Activated CD4-positive, alpha-beta memory T cell treated with anti-CD3 and anti-CD28 coated beads for 36 hours (primary cell): Measurements from ENCODE around the gene WDR70. TPM values are rescaled to one million over a fixed set of nuclear protein-coding genes. Genes with fewer than 3 reads are reported as not detected.
"Not testable (repeated sequence)": the region's sequence is repeated elsewhere in the genome, so short reads cannot be mapped to it uniquely, and the experiment has no call there.

ENCODE experiments used
- CTCF ChIA-PET: fragments of 350-600 bp; sonication (Branson Sonifier 250); formaldehyde crosslinking; loops from one replicate; lab custom pipeline; 2021; ENCODE audit warnings: antibody characterized with exemption, inconsistent platforms; lab: Charles Lee
- POLR2A ChIA-PET: fragments of 350-600 bp; sonication (Branson Sonifier 250); formaldehyde crosslinking; loops from one replicate; lab custom pipeline; 2021; ENCODE audit warnings: antibody characterized with exemption; lab: Charles Lee
- DNase-seq: peaks from one replicate; pipeline ENCODE4 v3.0.0-alpha.2; 2020
- H3K27ac Mint-ChIP-seq: one replicate; pipeline ENCODE4 v1.8.0; 2021; ENCODE audit warnings: mixed read lengths
- H3K27me3 Mint-ChIP-seq: one replicate; pipeline ENCODE4 v1.8.0; 2021; ENCODE audit warnings: mixed read lengths
- H3K36me3 Mint-ChIP-seq: one replicate; pipeline ENCODE4 v1.8.0; 2021; ENCODE audit warnings: mixed read lengths
- H3K4me1 Mint-ChIP-seq: one replicate; pipeline ENCODE4 v1.8.0; 2021; ENCODE audit warnings: low read depth, mixed read lengths
- H3K4me3 Mint-ChIP-seq: one replicate; pipeline ENCODE4 v1.8.0; 2021; ENCODE audit warnings: mild to moderate bottlenecking, mixed read lengths
- H3K9me3 Mint-ChIP-seq: one replicate; pipeline ENCODE4 v1.8.0; 2021; ENCODE audit warnings: mixed read lengths
- intact Hi-C: fragments of 100-400 bp; cut with micrococcal nuclease; formaldehyde crosslinking; loops from one replicate; pipeline ENCODE4 v1.15.1; 2023
- total RNA-seq, 2 experiments: library from RNA; stranded (reverse); gene quantifications; one replicate each; pipeline ENCODE4 v1.2.3, GENCODE V29; 2021

The WDR70 gene
- total RNA-seq, 2 experiments from 2014 or later: 34.4 to 36.9 TPM

- intact Hi-C loops: no loop called here
- POLR2A ChIA-PET: no interaction called here
- peaks cover 34% of the 10 kb centered on the region for H3K36me3 Mint-ChIP-seq
- peaks cover 9% of the 10 kb centered on the region for H3K4me1 Mint-ChIP-seq
- CTCF ChIA-PET: no interaction called here
- no peak overlapping the region for H3K4me3 Mint-ChIP-seq
- no peaks in the 10 kb centered on the region for H3K9me3 Mint-ChIP-seq
- no peaks in the 10 kb centered on the region for H3K27me3 Mint-ChIP-seq
- DNase-seq: no peak
- H3K27ac Mint-ChIP-seq: no peak overlapping the region
Observed at GRCh38 chr5:37494756-37495155, 115.6 kb downstream of the WDR70 start.

DNA sequence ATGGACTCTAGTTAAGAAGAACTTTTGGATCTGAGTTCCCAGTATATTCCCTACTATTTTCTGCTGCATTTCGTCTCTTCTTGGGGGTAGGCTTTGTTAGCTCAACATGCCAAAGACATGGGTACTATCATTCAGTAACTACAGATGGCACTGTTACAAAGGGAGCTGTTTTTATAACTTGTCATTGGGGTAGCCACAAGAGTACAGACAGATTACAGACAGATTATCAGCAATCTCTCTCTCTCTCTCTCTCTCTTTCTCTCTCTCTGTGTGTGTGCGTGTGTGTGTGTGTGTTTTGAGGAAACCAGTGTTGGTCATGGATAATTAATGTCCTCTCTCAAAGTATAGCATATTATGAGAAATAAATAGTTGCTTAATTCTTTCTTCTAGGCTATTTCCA is 116.1 kb downstream of the WDR70 start:
- ChIA-PET POLR2A (no interaction called here), CTCF (no interaction called here)
- H3K9me3 Mint-ChIP-seq: no peaks in the 10 kb centered on the region
- peaks cover 38% of the 10 kb centered on the region for H3K36me3 Mint-ChIP-seq
- no peaks in the 10 kb centered on the region for H3K27me3 Mint-ChIP-seq
- H3K4me1 Mint-ChIP-seq: peaks cover 9% of the 10 kb centered on the region
- H3K4me3 Mint-ChIP-seq: no peak overlapping the region
- intact Hi-C loops: no loop called here
- no peak overlapping the region for H3K27ac Mint-ChIP-seq
- no peak for DNase-seq

- Mint-ChIP-seq H3K4me1 (peaks cover 9% of the 10 kb centered on the region), H3K36me3 (peaks cover 41% of the 10 kb centered on the region), H3K9me3 (no peaks in the 10 kb centered on the region), H3K4me3 (no peak overlapping the region), H3K27me3 (no peaks in the 10 kb centered on the region), H3K27ac (no peak overlapping the region)
- ChIA-PET CTCF (interaction anchor here (0.6 kb wide), 1 partner anchor 64 kb away, joined by 3 read pairs; no protein-coding TSS in a partner anchor), POLR2A (no interaction called here)
- intact Hi-C loops: no loop called here
- no peak for DNase-seq
Observed at GRCh38 chr5:37495668-37496347, 116.7 kb downstream of the WDR70 start.

- intact Hi-C loops: no loop called here
- DNase-seq: no peak
- H3K27me3 Mint-ChIP-seq: no peaks in the 10 kb centered on the region
- no peak overlapping the region for H3K4me3 Mint-ChIP-seq
- H3K9me3 Mint-ChIP-seq: peaks cover 5% of the 10 kb centered on the region
- POLR2A ChIA-PET: no interaction called here
- no peak overlapping the region for H3K27ac Mint-ChIP-seq
- CTCF ChIA-PET: no interaction called here
- H3K36me3 Mint-ChIP-seq: peaks cover 52% of the 10 kb centered on the region
- H3K4me1 Mint-ChIP-seq: peaks cover 5% of the 10 kb centered on the region
Observed at GRCh38 chr5:37496902-37497445, 117.9 kb downstream of the WDR70 start.

DNA sequence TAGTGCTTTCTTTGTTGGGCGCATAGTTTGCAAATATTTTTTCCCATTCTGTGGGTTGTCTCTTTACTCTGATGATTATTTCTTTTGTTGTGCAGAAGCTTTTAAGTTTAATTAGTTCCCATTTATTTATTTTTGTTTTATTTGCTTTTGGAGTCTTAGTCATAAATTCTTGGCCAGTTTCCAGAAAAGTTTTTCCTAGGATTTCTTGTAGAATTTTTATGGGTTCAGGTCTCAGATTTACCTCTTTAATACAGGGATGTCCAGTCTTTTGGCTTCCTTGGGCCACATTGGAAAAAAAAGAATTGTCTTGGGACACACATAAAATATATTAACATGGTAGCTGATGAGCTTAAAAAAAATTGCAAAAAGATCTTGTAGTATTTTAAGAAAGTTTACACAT is 122.0 kb downstream of the WDR70 start:
- ChIA-PET CTCF (no interaction called here), POLR2A (interaction anchor here (0.6 kb wide), 1 partner anchor 16 kb away, joined by 4 read pairs; no protein-coding TSS in a partner anchor)
- Mint-ChIP-seq H3K27me3 (no peaks in the 10 kb centered on the region), H3K4me3 (no peak overlapping the region), H3K36me3 (peaks cover 68% of the 10 kb centered on the region), H3K27ac (no peak overlapping the region), H3K9me3 (peaks cover 5% of the 10 kb centered on the region), H3K4me1 (no peaks in the 10 kb centered on the region)
- intact Hi-C loops: no loop called here
- no peak for DNase-seq

- intact Hi-C loops: no loop called here
- Mint-ChIP-seq H3K9me3 (peaks cover 8% of the 10 kb centered on the region), H3K27me3 (no peaks in the 10 kb centered on the region), H3K4me1 (no peaks in the 10 kb centered on the region), H3K36me3 (peaks cover 54% of the 10 kb centered on the region), H3K27ac (no peak overlapping the region), H3K4me3 (no peak overlapping the region)
- no peak for DNase-seq
- ChIA-PET CTCF (no interaction called here), POLR2A (no interaction called here)
Observed at GRCh38 chr5:37506241-37506640, 127.1 kb downstream of the WDR70 start.

DNA sequence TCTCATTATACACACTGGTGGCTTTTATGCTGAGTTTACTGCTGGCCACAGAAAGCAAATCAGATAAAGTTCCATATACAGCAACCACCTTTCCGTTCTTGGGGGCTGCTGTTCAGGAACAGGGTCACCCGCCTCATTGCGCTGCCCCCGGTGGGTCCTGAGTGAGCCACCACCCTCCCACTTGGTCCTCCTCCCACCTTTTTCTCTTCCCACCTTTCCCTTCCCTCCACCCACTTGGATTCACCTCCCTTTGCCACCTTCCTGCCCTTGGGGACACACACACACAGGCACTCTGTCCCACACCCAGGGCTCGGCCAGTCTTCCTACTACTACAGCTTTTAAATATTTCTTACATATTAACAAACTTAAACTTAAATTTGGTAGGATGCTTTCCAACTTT is 127.6 kb downstream of the WDR70 start:
- intact Hi-C loops: no loop called here
- ChIA-PET CTCF (no interaction called here), POLR2A (no interaction called here)
- H3K27ac Mint-ChIP-seq: no peak overlapping the region
- H3K36me3 Mint-ChIP-seq: peaks cover 49% of the 10 kb centered on the region
- peaks cover 4% of the 10 kb centered on the region for H3K9me3 Mint-ChIP-seq
- no peaks in the 10 kb centered on the region for H3K4me1 Mint-ChIP-seq
- H3K4me3 Mint-ChIP-seq: no peak overlapping the region
- DNase-seq: no peak
- no peaks in the 10 kb centered on the region for H3K27me3 Mint-ChIP-seq

GRCh38 chr5:37511646-37512045 is 132.5 kb downstream of the WDR70 start:
- intact Hi-C loops: no loop called here
- CTCF ChIA-PET: no interaction called here
- Mint-ChIP-seq H3K27ac (no peak overlapping the region), H3K27me3 (no peaks in the 10 kb centered on the region), H3K9me3 (peaks cover 2% of the 10 kb centered on the region), H3K4me3 (no peak overlapping the region), H3K4me1 (no peaks in the 10 kb centered on the region), H3K36me3 (peaks cover 17% of the 10 kb centered on the region)
- DNase-seq: no peak
- POLR2A ChIA-PET: no interaction called here

DNA sequence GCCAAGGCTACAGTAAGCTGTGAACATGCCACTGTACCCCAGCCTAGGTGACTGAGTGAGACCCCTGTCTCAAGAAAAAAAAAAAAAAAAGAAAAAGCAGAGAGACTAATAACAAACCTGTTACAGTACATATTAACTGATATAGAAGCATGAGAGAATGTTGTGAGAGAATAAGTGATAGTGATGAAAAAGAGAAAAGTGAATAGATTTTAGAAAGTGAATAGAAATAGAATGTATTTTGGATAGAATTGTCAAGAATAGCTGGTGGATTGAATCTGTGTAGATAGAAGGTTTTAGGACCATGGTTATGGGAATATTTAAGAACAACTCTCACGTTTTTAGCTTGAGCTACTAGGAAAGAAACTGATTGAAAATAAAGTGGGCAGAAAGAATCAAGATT is 135.8 kb downstream of the WDR70 start:
- Mint-ChIP-seq H3K36me3 (peaks cover 28% of the 10 kb centered on the region), H3K27me3 (no peaks in the 10 kb centered on the region), H3K27ac (no peak overlapping the region), H3K4me1 (no peaks in the 10 kb centered on the region), H3K4me3 (no peak overlapping the region), H3K9me3 (peaks cover 5% of the 10 kb centered on the region)
- ChIA-PET CTCF (no interaction called here), POLR2A (no interaction called here)
- intact Hi-C loops: no loop called here
- no peak for DNase-seq

GRCh38 chr5:37517686-37518085 is 138.6 kb downstream of the WDR70 start:
- H3K4me3 Mint-ChIP-seq: no peak overlapping the region
- intact Hi-C loops: no loop called here
- no peaks in the 10 kb centered on the region for H3K4me1 Mint-ChIP-seq
- H3K27ac Mint-ChIP-seq: no peak overlapping the region
- ChIA-PET CTCF (no interaction called here), POLR2A (interaction anchor here (0.6 kb wide), 1 partner anchor 17 kb away, joined by 4 read pairs; no protein-coding TSS in a partner anchor)
- peaks cover 8% of the 10 kb centered on the region for H3K9me3 Mint-ChIP-seq
- peaks cover 30% of the 10 kb centered on the region for H3K36me3 Mint-ChIP-seq
- no peaks in the 10 kb centered on the region for H3K27me3 Mint-ChIP-seq
- DNase-seq: no peak

DNA sequence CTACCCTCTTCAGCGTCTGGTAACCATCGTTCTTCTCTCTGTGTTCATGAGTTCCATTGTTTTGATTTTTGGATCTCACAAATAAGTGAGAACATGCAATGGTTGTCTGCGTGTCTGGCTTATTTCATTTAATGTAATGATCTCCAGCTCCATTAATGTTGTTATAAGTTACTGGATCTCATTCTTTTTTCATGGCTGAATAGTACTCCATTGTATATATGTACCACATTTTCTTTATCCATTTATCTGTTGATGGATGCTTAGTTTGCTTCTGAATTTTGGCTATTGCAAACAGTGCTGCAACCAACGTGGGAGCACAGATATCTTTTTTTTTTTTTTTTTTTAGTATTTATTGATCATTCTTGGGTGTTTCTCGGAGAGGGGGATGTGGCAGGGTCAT is 139.2 kb downstream of the WDR70 start:
- H3K4me3 Mint-ChIP-seq, H3K27ac Mint-ChIP-seq, H3K4me1 Mint-ChIP-seq, H3K27me3 Mint-ChIP-seq, DNase-seq, CTCF ChIA-PET, POLR2A ChIA-PET, intact Hi-C loops, H3K9me3 Mint-ChIP-seq: not testable (repeated sequence)
- peaks cover 30% of the 10 kb centered on the region for H3K36me3 Mint-ChIP-seq

DNA sequence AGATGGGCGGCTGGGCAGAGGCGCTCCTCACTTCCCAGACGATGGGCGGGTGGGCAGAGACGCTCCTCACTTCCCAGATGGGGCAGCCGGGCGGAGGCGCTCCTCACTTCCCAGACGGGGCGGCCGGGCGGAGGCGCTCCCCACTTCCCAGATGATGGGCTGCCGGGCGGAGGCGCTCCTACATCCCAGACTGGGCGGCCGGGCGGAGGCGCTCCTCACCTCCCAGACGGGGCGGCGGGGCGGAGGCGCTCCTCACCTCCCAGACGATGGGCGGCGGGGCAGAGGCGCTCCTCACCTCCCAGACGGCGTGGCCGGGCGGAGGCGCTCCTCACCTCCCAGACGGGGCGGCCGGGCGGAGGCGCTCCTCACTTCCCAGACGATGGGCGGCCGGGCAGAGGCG is 140.2 kb downstream of the WDR70 start:
- DNase-seq: no peak
- CTCF ChIA-PET: no interaction called here
- Mint-ChIP-seq H3K9me3 (peaks cover 9% of the 10 kb centered on the region), H3K27me3 (no peaks in the 10 kb centered on the region), H3K36me3 (peaks cover 29% of the 10 kb centered on the region), H3K4me3 (no peak overlapping the region), H3K27ac (no peak overlapping the region), H3K4me1 (no peaks in the 10 kb centered on the region)
- intact Hi-C loops: no loop called here
- POLR2A ChIA-PET: no interaction called here

GRCh38 chr5:37519807-37520206 is 140.7 kb downstream of the WDR70 start:
- POLR2A ChIA-PET: no interaction called here
- CTCF ChIA-PET: no interaction called here
- Mint-ChIP-seq H3K27me3 (no peaks in the 10 kb centered on the region), H3K27ac (no peak overlapping the region), H3K4me3 (no peak overlapping the region), H3K36me3 (peaks cover 29% of the 10 kb centered on the region), H3K4me1 (no peaks in the 10 kb centered on the region), H3K9me3 (peaks cover 14% of the 10 kb centered on the region)
- intact Hi-C loops: no loop called here
- no peak for DNase-seq
